Dedifferentiated amniotic fluid mesenchymal stem cell (primary cell): ENCODE measurements around the gene HBD.

Experiments
- DNase-seq: peaks from one replicate; pipeline ENCODE4 v3.0.0-alpha.2; 2016; ENCODE audit errors: extremely low spot score

Gene HBD

DNA sequence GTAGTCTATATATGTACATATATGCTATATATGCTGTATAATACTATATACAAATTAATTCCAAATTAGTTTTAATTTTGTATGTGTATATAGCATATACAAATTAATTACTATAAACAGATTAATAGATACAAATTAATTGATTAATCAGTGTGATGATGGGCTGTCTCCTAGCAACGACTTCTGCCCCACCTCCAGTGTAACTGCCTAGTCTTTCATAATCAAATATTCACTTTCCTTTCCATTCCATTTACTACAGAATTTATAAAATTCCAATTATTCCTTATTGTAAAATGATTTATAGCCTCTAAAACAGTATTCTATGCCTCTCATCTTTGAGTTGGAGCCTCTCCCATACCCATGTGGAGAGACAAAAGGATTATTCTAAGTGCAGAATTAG, 976 bp downstream of the HBD start:
- no peak for DNase-seq

DNA sequence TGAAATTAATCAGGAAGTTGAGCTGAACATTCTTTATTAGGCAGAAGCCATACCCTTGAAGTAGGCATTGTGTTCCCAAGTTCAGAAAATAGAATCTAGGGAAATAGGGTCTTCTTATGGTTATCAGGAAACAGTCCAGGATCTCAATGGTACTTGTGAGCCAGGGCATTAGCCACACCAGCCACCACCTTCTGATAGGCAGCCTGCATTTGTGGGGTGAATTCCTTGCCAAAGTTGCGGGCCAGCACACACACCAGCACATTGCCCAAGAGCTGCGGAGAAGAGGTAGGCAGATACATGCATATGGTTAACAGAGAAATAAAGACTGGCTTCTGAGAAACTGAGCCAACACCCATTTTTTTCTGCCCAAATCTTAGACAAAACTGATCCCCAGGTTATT, 1.5 kb downstream of the HBD start:
- DNase-seq = no peak

DNA sequence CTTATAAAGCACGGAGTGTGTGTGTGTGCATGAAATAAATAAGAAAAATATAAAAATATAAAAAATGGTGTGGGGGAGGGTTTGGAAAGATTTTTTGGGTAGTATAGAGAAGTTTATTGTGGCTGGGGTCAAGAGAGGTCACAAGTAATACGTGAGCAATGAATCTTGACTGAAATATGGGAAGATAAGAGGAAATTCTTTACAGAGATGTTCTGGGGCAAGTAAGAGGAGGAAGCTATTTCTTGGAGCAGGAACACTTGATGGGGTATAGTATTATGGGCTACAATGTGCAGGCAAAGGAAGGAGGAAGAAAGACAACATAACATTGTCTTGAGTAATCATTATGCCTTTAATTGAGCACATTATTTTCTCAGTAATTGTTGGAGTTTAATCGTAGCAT, 2.1 kb downstream of the HBD start:
- DNase-seq = no peak

DNA sequence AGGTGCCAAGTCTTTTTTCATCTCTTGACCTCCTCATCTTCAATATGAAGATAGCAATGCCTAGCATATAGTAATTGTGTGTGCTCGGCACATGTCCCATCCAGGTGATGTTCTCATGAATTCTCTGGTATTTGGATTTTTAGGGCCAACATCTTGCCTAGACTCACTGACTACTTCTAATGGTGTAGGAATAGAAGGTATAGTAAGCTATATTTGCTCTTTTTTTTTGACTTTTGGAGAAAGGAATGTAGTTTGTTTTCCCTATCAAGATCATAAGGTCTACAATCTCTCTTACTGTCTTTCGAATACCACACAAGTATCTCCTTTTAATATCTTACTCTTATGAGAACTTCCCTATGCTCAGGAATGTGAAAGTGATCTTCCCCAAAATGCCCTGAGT, 3.2 kb downstream of the HBD start:
- no peak for DNase-seq

DNA sequence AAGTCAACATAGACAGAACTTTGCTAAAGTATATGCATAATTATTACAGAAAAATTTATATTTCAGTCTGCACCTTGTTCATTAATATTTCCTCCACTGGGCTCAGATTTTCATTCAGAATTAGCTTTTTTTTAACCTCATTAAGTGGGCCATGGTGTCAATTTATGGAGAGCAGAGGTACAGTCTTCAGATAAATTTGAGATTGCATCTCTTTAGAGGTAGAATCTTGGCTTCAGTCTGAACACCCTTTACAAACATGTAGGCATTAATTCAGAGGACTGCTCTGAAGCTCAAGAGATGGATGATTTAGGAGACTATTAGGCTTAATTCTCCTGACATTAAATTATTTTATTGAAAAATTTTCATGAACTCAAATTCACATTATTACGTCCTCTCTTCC, 4.0 kb downstream of the HBD start:
- DNase-seq = no peak

DNA sequence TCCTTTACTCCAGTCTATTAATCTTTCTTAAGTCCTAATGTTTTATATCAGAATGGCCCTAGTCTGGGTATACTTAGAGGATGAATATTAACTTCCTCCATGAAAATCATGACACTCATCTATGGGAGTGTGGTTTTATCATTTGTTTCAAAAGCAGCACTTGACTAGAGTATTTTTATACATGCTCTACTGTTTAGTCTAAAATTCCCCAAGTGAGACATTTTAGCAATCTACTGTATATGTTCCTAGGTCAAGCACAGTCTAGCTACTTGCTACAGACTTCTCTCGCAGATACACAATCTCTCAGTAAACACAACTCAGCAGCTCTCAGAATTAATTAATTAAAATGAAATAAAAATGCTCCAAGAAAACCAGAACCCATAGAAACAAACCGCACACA, 4.5 kb downstream of the HBD start:
- DNase-seq = no peak

DNA sequence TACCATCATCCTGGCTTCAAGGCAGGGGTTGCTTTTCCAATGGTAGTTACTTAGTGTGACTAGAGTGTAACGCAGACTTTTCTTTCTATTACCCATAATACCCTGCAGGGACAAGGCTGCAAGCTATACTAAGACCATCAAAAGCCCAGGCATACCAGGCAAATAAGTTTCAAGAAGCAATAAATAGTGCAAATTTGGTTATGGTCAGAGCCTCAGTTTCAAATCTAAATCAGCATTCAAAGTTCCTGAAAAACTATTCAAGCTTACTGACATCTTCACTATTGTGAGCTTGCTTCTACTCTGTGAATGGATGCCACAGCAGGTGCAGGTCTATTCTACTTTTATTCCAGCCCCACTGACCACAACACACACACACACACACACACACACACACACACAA, 4.9 kb downstream of the HBD start:
- DNase-seq = no peak

DNA sequence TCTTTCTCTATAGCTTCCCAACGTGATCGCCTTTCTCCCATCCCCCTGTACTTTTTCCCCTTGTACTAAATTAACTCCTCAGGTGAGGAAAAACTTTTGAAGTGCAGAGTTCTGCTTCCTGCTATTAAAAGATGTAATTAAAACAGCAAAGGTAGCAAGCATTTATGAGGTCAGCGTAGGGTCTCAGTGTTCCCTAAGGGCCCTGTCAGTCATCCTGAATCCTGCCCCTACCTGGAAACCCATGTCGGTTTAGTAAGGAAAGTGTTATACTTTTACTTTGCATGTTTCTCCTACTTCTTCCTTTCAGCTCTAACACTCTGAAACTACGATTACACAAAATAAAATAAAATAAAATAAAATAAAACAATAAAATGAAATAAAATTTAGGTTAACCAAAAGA, 6.2 kb downstream of the HBD start:
- DNase-seq = no peak

DNA sequence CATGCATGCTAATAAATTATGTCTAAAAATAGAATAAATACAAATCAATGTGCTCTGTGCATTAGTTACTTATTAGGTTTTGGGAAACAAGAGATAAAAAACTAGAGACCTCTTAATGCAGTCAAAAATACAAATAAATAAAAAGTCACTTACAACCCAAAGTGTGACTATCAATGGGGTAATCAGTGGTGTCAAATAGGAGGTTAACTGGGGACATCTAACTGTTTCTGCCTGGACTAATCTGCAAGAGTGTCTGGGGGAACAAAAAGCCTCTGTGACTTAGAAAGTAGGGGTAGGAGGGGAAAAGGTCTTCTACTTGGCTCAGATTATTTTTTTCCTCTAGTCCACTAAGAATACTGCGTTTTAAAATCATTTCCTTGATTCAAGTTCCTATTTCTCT, 6.6 kb downstream of the HBD start:
- no peak for DNase-seq

DNA sequence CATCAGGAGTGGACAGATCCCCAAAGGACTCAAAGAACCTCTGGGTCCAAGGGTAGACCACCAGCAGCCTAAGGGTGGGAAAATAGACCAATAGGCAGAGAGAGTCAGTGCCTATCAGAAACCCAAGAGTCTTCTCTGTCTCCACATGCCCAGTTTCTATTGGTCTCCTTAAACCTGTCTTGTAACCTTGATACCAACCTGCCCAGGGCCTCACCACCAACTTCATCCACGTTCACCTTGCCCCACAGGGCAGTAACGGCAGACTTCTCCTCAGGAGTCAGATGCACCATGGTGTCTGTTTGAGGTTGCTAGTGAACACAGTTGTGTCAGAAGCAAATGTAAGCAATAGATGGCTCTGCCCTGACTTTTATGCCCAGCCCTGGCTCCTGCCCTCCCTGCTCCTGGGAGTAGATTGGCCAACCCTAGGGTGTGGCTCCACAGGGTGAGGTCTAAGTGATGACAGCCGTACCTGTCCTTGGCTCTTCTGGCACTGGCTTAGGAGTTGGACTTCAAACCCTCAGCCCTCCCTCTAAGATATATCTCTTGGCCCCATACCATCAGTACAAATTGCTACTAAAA, 7.5 kb downstream of the HBD start, which contains the start of gene HBB:
HBB (minus strand) TSS at position 340 of the 579 bp plus-strand sequence; CDS start at position 290, 50 bp downstream.
- DNase-seq = no peak

DNA sequence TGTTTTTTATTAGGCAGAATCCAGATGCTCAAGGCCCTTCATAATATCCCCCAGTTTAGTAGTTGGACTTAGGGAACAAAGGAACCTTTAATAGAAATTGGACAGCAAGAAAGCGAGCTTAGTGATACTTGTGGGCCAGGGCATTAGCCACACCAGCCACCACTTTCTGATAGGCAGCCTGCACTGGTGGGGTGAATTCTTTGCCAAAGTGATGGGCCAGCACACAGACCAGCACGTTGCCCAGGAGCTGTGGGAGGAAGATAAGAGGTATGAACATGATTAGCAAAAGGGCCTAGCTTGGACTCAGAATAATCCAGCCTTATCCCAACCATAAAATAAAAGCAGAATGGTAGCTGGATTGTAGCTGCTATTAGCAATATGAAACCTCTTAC, 8.8 kb downstream of the HBD start:
- no peak for DNase-seq

DNA sequence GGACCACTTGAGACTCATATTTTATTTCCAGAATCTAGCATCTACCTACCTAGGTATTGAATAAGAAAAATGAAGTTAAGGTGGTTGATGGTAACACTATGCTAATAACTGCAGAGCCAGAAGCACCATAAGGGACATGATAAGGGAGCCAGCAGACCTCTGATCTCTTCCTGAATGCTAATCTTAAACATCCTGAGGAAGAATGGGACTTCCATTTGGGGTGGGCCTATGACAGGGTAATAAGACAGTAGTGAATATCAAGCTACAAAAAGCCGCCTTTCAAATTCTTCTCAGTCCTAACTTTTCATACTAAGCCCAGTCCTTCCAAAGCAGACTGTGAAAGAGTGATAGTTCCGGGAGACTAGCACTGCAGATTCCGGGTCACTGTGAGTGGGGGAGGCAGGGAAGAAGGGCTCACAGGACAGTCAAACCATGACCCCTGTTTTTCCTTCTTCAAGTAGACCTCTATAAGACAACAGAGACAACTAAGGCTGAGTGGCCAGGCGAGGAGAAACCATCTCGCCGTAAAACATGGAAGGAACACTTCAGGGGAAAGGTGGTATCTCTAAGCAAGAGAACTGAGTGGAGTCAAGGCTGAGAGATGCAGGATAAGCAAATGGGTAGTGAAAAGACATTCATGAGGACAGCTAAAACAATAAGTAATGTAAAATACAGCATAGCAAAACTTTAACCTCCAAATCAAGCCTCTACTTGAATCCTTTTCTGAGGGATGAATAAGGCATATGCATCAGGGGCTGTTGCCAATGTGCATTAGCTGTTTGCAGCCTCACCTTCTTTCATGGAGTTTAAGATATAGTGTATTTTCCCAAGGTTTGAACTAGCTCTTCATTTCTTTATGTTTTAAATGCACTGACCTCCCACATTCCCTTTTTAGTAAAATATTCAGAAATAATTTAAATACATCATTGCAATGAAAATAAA, 9.5 kb downstream of the HBD start:
- DNase-seq = no peak

DNA sequence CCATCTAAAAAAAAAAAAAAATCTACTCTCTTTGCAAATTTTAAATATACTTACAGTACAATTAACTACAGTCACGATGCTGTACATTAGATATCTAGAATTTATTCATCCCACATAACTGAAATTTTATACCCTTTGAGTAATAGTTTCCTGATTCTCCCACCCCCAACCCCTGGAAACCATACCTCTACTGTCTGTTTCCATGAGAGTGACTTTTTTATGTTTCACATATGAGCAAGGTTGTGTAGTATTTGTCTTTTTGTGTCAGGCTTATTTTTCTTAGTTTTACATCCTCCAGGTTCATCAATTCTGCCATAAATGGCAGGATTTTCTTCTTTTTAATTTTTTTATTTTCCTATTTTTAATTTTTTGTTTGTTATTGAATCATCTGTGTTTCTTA, 10.6 kb downstream of the HBD start:
- no peak for DNase-seq

DNA sequence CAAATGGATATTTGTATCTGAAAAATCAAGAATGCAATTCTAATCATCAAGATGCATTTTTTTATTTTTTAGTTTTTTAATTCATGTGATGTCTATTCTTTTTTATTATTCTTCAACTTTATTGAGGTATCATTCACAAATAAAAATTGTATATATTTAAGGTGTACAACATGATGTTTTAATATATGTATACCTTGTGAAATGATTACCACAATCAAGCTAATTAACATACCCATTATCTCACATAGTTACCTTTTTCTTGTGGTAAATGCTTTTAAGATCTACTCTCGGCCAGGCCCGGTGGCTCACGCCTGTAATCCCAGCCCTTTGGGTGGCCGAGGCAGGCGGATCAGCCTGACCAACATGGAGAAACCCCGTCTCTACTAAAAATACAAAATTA, 11.1 kb downstream of the HBD start:
- DNase-seq = no peak

DNA sequence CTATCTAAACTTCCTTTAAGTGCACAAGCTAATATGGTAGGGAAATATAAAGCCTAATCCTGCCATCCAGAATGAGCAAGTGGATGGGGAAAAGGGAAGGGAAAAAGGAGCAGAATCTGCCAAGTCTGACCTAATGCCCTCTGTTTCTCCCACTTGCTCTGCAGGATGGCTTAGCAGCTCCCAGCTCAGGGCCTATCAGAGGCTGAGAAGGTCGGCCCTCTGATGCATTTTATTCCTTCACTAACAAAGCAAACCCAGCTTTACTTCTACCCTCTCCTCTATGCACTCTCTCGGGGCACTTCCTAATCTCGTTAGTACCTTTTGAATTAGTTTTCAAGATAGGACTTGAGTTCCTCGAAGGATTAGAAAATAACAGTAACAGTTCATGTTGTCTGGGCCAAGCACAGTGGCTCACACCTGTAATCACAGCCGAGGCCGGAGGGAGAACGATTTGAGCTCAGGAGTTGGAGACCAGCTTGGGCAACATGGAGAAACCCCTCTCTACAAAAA, 23.9 kb downstream of the HBD start:
- DNase-seq = no peak

DNA sequence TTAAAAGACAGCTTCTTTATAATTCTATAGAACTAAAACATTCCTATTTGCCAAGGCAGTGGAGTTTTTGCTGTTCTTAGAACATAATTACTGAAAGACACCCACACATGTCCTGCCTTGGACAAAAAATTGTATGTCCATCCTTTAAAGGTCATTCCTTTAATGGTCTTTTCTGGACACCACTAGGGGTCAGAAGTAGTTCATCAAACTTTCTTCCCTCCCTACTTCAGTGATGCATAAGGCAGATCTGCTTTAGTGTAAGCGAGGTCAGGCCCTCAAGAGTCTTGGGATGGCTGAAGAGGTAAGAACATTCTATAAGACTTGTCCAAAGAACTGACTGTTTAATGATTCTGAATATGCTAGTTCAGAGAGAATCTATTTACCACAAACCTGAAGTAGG, 29.5 kb downstream of the HBD start:
- DNase-seq = peak; percentile 74

DNA sequence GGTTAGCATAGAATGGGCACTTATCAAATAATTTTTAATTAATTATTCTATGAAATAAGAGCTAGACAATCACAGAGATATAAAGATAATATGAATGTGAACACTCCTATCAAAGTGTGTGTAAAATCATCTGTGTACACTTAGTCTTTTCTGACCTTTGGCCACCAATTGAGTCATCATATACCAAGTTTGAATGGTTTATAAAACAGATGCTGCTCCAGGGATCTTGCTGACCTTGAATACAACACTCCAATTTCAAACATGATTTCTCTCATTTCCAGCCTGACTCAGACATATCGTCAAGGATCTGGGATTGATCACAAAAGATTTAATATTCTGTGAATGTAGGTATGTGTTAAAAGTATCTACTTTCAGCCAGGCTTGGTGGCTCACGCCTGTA, 30.9 kb downstream of the HBD start:
- DNase-seq = no peak

DNA sequence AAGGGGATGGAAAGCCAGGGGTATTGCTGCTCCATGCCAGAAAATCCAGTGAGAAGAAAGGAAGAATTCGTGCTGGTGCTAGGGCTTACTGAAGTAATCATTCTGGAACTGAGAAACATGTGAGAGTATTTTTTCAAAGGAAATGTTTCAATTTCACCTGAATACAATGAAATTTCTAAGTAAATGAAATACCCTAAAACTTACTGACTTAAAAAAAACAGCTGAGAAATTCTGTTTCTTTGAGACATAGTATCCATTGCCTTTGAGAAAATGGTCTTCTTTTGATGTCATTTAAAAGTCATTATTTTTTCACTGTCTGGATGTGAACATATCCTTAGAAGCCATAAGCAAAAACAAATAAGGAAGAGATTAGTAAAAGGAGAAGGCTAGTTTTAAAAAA, 33.7 kb downstream of the HBD start, which contains the start of gene OR51V1:
OR51V1 (minus strand) TSS at position 101 of the 400 bp plus-strand sequence; CDS start at position 101, 0 bp downstream.
- DNase-seq = no peak

DNA sequence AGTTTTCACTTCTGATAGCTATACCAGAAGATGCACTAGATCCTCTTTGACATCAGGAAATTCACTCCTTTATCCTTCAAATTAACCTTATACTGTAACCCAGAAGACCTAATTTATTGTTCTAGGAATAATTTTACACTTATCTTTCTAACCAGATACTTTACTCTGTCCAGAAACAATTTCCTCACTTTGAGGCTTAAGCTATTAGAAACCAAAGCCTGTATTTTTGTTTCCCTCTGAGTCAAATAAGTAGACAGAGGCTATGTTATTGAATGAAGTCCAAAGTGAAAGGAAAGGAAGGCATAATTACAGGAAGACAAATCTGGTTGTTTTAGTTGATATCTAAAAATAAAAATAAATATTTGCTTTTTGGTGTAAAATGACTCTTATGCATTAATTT, 36.0 kb downstream of the HBD start:
- no peak for DNase-seq

DNA sequence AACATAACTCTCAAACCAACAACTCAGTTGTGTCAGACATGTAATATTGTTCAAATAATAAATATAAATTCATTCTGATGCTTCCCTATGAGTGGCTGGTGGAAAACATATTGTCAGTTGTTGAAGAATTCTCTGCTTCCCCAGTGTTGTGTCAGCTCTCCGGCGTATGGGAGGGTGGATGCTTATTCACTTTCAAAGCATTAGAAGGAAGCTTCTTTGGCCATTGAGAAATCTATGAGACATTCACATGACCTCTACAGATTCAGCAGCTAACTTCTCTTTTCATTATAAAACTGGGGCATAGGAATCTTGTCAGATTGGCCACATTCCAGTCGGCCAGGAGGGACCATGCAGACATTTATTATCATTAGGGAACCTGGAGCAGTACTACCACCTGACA, 36.7 kb downstream of the HBD start:
- no peak for DNase-seq

DNA sequence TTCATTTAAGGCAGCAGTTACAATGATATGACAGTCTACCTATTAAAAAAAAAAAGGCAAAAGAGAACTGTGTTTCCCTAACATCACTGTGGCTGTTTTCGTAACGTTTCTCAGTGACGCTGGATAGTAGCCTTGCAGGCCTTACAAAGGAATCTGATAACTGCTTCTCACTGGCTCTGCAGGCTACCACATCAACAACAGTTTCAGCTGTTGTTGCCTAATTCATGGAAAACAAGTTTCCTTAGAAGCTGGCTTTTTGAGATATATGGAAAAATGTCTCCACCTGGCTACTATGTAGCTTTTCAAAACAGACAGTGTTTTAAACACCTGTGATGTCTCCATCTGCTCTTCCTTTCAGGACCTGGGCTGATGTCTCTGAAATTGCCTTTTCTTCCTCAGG, 37.6 kb downstream of the HBD start:
- no peak for DNase-seq

DNA sequence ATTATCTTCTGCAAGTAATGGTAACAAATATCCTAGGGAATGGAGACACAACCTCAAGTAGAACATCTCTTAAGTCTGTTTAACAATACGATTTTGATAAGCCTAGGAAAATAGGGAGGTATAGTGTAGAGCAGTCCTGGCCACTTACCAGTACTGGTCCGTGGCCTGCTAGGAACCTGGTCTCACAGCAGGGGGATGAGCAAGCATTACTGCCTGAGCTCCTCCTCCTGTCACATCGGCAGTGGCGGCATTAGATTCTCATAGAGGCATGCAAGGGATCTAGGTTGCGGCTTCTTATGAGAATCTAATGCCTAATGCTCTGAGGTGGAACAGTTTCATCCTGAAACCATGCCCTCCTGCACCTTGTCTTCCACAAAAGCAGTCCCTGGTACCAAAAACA, 38.2 kb downstream of the HBD start:
- DNase-seq = no peak

DNA sequence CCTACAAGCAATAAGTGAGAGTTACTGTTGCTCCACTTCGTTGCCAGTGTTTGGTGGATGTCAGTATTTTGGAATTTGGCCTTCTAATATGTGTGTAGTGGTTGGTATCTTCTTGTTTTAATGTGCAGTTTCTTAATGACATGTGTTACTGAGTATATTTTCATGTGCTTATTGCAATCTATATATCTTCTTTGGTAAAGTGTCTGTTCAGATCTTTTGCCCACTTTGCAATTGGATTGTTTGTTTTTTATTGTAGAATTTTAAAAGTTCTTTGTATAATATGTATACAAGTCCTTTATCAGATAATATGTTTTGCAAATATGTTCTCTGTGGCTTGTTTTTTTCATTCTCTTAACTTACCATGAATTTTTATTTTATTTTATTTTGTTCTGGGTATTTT, 41.5 kb downstream of the HBD start:
- no peak for DNase-seq
